ENCODE measurements around the gene MAP3K5. TPM values are rescaled to one million over a fixed set of nuclear protein-coding genes. Genes with fewer than 3 reads are reported as not detected.

MAP3K5 gene
- total and polyA plus RNA-seq, 2 of the 8 experiments (the other 6 are each of a cell fraction or from before 2014, with no cell fraction given), result 0.63 to 2.6 TPM

DNA sequence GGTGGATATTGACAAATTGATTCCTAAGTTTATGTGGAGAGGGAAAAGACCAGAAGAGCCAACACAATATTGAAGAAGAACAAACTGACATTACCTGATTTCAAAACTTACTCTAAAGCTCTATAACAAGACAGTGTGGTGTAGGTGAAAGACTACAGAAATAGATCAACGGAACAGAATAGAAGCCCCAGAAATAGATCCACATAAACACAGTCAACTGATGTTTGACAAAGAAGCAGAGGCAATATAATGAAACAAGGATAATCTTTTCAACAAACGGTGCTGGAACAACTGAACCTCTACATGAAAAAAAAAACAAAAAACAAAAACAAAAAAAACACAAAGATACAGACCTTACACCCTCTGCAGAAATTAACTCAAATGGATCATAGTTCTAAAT lies 50.2 kb downstream of the MAP3K5 start:
- Histone ChIP-seq H2BK15ac (ENCODE audit: low read length) (no peak overlapping the region), H3K4me1 (replicated peaks in 1 of 4; ENCODE audit: control insufficient read depth in 3 of 4, insufficient read depth in 4 of 4, low read length in 3 of 4) (peaks cover 0 to 5% (median under 1%) of the 10 kb centered on the region in 4 experiments; a peak in 4 of 7 replicates), H3K4ac (replicated peaks; ENCODE audit: insufficient read length, low read depth, low read length) (no peak overlapping the region), H2BK5ac (ENCODE audit: low read depth, low read length) (no peak overlapping the region), H2BK120ac (replicated peaks; ENCODE audit: low read depth, low read length) (no peak overlapping the region), H2BK12ac (ENCODE audit: low read depth, low read length) (no peak overlapping the region), H3K4me3 (ENCODE audit: extremely low read depth in 1 of 4, insufficient read depth in 2 of 4, low read depth in 3 of 4, low read length in 4 of 4) (no peak overlapping the region), H3K23ac (ENCODE audit: insufficient read length) (no peak overlapping the region), H3K9ac (replicated peaks in 1 of 4; ENCODE audit: extremely low read depth in 1 of 4, low read depth in 3 of 4, low read length in 3 of 4) (no peak overlapping the region), H4K8ac (ENCODE audit: extremely low read depth, insufficient read depth, low read length) (no peak overlapping the region), H3K27me3 (replicated peaks in 1 of 4; ENCODE audit: control insufficient read depth in 3 of 4, extremely low read depth in 1 of 4, insufficient read depth in 3 of 4, low read length in 3 of 4) (no peaks in the 10 kb centered on the region), H3K4me2 (ENCODE audit: insufficient read depth in 1 of 2, low read depth in 2 of 2, low read length in 2 of 2) (no peak overlapping the region), H3K9me3 (ENCODE audit: insufficient read depth in 2 of 2, low read depth in 1 of 2, low read length in 1 of 2) (no peaks in the 10 kb centered on the region), H3K56ac (replicated peaks; ENCODE audit: insufficient read length, low read depth, low read length) (no peak overlapping the region), H3K79me1 (ENCODE audit: low read depth, low read length) (no peaks in the 10 kb centered on the region; the same call in 1 of the 2 replicates), H3K23me2 (ENCODE audit: low read depth, low read length) (no peaks in the 10 kb centered on the region), H2BK20ac (ENCODE audit: low read length) (no peak overlapping the region), H3K18ac (ENCODE audit: extremely low read depth, low read length) (no peak overlapping the region), H4K5ac (ENCODE audit: insufficient read length, low read depth, low read length) (no peak overlapping the region), H2AFZ (ENCODE audit: low read length) (no peak overlapping the region), H4K91ac (replicated peaks; ENCODE audit: insufficient read length, low read length) (no peak overlapping the region), H3K79me2 (ENCODE audit: control insufficient read depth in 1 of 2, insufficient read depth in 2 of 2, low read length in 2 of 2) (no peaks in the 10 kb centered on the region), H2AK5ac (ENCODE audit: low read depth, low read length) (no peak overlapping the region), H3K14ac (ENCODE audit: insufficient read length) (no peak overlapping the region), H3K36me3 (ENCODE audit: control insufficient read depth in 2 of 4, insufficient read depth in 4 of 4, low read length in 3 of 4) (no peaks in the 10 kb centered on the region), H3K27ac (ENCODE audit: low read depth, low read length) (no peak overlapping the region), H4K20me1 (replicated peaks in 1 of 2; ENCODE audit: control insufficient read depth in 1 of 2, insufficient read depth in 2 of 2, low read length in 2 of 2) (no peaks in the 10 kb centered on the region)
- DNase-seq (ENCODE audit: low read depth in 1 of 2, low spot score in 2 of 2), result no peak
- FAIRE-seq, result no peak
- WGBS, 2 experiments (ENCODE audit: extremely low coverage in 1 of 2, insufficient coverage in 1 of 2, insufficient read length in 1 of 2, insufficient replicate concordance in 2 of 2, low coverage in 1 of 2, low lambda C conversion rate in 2 of 2, missing lambda C conversion rate in 1 of 2), result 95% methylated on average over 2 of the region's 2 CpGs; no CpG with 5 or more reads in 1 of the 2 experiments
- ChIA-PET CTCF (ENCODE audit: partially characterized antibody) (interaction anchor here (0.6 kb wide), 1 partner anchor 23 kb away, joined by 4 read pairs; no protein-coding TSS in a partner anchor), POLR2A (ENCODE audit: partially characterized antibody) (no interaction called here)
- TF ChIP-seq TBP (IDR thresholded peaks at IDR 0.05; ENCODE audit: low read depth, low read length) (no peak), RFX5 (IDR thresholded peaks at IDR 0.05; ENCODE audit: borderline replicate concordance, low read depth, low read length) (no peak), NANOG (IDR thresholded peaks at IDR 0.05; ENCODE audit: insufficient read depth, low read depth, low read length, poor library complexity, severe bottlenecking) (no peak), POLR2AphosphoS5 (IDR thresholded peaks at IDR 0.05; ENCODE audit: low read depth, low read length) (no peak), SIX5 (IDR thresholded peaks at IDR 0.05; ENCODE audit: low read depth, low read length) (no peak), BCL11A (IDR thresholded peaks at IDR 0.05; ENCODE audit: low read depth in 2 of 2, low read length in 2 of 2) (no peak), PHF8 (conservative IDR thresholded peaks at IDR 0.05; ENCODE audit: low read depth, low read length) (no peak), TAF7 (optimal IDR thresholded peaks at IDR 0.05; ENCODE audit: borderline replicate concordance, low read depth, low read length) (no peak), KDM1A (IDR thresholded peaks at IDR 0.05; ENCODE audit: borderline replicate concordance, low read length) (no peak), SP2 (IDR thresholded peaks at IDR 0.05; ENCODE audit: low read length) (no peak), EGR1 (IDR thresholded peaks at IDR 0.05; ENCODE audit: borderline replicate concordance, low read depth, low read length) (no peak)
- TF ChIP-seq, protein P1, sequence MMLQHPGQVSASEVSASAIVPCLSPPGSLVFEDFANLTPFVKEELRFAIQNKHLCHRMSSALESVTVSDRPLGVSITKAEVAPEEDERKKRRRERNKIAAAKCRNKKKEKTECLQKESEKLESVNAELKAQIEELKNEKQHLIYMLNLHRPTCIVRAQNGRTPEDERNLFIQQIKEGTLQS (IDR thresholded peaks at IDR 0.05; ENCODE audit: insufficient read depth, low read depth, low read length), result no peak
- TF ChIP-seq, protein P2, sequence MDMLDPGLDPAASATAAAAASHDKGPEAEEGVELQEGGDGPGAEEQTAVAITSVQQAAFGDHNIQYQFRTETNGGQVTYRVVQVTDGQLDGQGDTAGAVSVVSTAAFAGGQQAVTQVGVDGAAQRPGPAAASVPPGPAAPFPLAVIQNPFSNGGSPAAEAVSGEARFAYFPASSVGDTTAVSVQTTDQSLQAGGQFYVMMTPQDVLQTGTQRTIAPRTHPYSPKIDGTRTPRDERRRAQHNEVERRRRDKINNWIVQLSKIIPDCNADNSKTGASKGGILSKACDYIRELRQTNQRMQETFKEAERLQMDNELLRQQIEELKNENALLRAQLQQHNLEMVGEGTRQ (IDR thresholded peaks at IDR 0.05; ENCODE audit: low read length), result no peak

Measured in H1 (cell line).